GM19438 (cell line): ENCODE data around the gene TRPM2.
"Not testable (repeated sequence)": the region's sequence is repeated elsewhere in the genome, so short reads cannot be mapped to it uniquely, and the experiment has no call there.

ENCODE experiments used
- ATAC-seq: cut with Tn5 transposase; IDR thresholded peaks from one replicate; pipeline ENCODE4 v1.9.1; 2021; ENCODE audit warnings: low read depth; ENCODE audit not compliant: unreplicated experiment

TRPM2 gene

GRCh38 chr21:44405948-44406872, 52.8 kb downstream of the TRPM2 start:
- no peak for ATAC-seq

GRCh38 chr21:44406953-44407352, 53.5 kb downstream of the TRPM2 start:
- ATAC-seq: no peak

- no peak for ATAC-seq
These were observed 54.1 kb downstream of the TRPM2 start for GRCh38 chr21:44407493-44407892.

- no peak for ATAC-seq
These were observed 54.8 kb downstream of the TRPM2 start for GRCh38 chr21:44408226-44408625.

GRCh38 chr21:44413566-44414290, 60.3 kb downstream of the TRPM2 start:
- ATAC-seq: no peak

- ATAC-seq: no peak
These were observed 61.1 kb downstream of the TRPM2 start for GRCh38 chr21:44414291-44415072.

- no peak for ATAC-seq
These were observed 61.9 kb downstream of the TRPM2 start for GRCh38 chr21:44415073-44416025.

- ATAC-seq: no peak
These were observed 62.8 kb downstream of the TRPM2 start for GRCh38 chr21:44416193-44416592.

- not testable (repeated sequence) for ATAC-seq
These were observed 64.2 kb downstream of the TRPM2 start for GRCh38 chr21:44417621-44418107.

GRCh38 chr21:44418108-44418875, 64.9 kb downstream of the TRPM2 start:
- ATAC-seq: no peak

- no peak for ATAC-seq
These were observed 65.4 kb downstream of the TRPM2 start for GRCh38 chr21:44418876-44419230.

- no peak for ATAC-seq
These were observed 66.3 kb downstream of the TRPM2 start for GRCh38 chr21:44419679-44420078.

GRCh38 chr21:44420416-44421205, 67.2 kb downstream of the TRPM2 start:
- no peak for ATAC-seq

GRCh38 chr21:44421901-44422840, 68.8 kb downstream of the TRPM2 start:
- no peak for ATAC-seq

GRCh38 chr21:44423312-44423821, 69.9 kb downstream of the TRPM2 start:
- no peak for ATAC-seq

GRCh38 chr21:44423941-44424607, 70.7 kb downstream of the TRPM2 start:
- no peak for ATAC-seq
